ENCODE measurements around the gene GRM5. TPM values are rescaled to one million over a fixed set of nuclear protein-coding genes. Genes with fewer than 3 reads are reported as not detected.
"Not testable (repeated sequence)": the region's sequence is repeated elsewhere in the genome, so short reads cannot be mapped to it uniquely, and the experiment has no call there.

GRM5 gene
- polyA plus RNA-seq, 1 donor from 2014 or later, result not detected

DNA sequence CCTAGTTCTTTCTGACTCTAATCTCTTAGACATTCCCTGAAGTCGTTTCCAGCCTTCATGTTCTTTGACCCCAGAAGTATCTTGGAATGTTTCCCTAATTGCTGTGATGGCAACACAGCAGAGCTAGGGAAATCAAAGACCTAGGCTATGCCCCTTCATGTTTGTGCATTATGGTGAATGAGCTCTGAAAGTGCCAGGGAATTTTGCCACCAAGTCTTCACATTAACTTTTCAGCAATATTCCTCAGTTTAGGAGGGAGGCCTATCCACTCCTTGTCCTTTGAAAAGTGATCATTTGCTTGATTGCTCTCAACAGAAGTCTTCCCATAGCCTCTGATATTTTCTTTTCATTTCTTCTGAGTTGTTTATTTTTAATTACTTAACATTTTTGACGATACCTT, 164.3 kb downstream of the GRM5 start:
- H3K36me3 Mint-ChIP-seq, H3K4me1 Mint-ChIP-seq, H3K9me3 Mint-ChIP-seq, H3K4me3 Mint-ChIP-seq, H3K27me3 Mint-ChIP-seq, H3K27ac Mint-ChIP-seq: not testable (repeated sequence)

- H3K27me3 Mint-ChIP-seq, H3K36me3 Mint-ChIP-seq, H3K4me1 Mint-ChIP-seq, H3K4me3 Mint-ChIP-seq: not testable (repeated sequence)
- peaks cover 3 to 16% (median 8%) of the 10 kb centered on the region in 3 donors for H3K9me3 Mint-ChIP-seq
- peak overlapping the region in 1 of 3 donors; percentile 43 for H3K27ac Mint-ChIP-seq
Observed at GRCh38 chr11:88888855-88889254, 176.9 kb downstream of the GRM5 start.

GRCh38 chr11:88886796-88887195, 179.0 kb downstream of the GRM5 start:
- no peaks in the 10 kb centered on the region for H3K27me3 Mint-ChIP-seq
- peaks cover 1% of the 10 kb centered on the region for H3K36me3 Mint-ChIP-seq
- H3K9me3 Mint-ChIP-seq, result peaks cover 8 to 21% (median 9%) of the 10 kb centered on the region in 3 donors
- H3K4me3 Mint-ChIP-seq, result no peak overlapping the region
- no peak overlapping the region for H3K27ac Mint-ChIP-seq
- no peaks in the 10 kb centered on the region for H3K4me1 Mint-ChIP-seq

GRCh38 chr11:88882800-88883199, 183.0 kb downstream of the GRM5 start:
- not testable (repeated sequence) for H3K27ac Mint-ChIP-seq, H3K27me3 Mint-ChIP-seq, H3K4me1 Mint-ChIP-seq, H3K36me3 Mint-ChIP-seq, H3K4me3 Mint-ChIP-seq
- peaks cover 8 to 21% (median 11%) of the 10 kb centered on the region in 3 donors for H3K9me3 Mint-ChIP-seq

- Mint-ChIP-seq H3K36me3 (no peaks in the 10 kb centered on the region), H3K4me1 (no peaks in the 10 kb centered on the region), H3K4me3 (no peak overlapping the region), H3K27ac (no peak overlapping the region), H3K27me3 (no peaks in the 10 kb centered on the region), H3K9me3 (peaks cover 4 to 10% (median 7%) of the 10 kb centered on the region in 3 donors)
Observed at GRCh38 chr11:88861618-88862017, 204.2 kb downstream of the GRM5 start.

DNA sequence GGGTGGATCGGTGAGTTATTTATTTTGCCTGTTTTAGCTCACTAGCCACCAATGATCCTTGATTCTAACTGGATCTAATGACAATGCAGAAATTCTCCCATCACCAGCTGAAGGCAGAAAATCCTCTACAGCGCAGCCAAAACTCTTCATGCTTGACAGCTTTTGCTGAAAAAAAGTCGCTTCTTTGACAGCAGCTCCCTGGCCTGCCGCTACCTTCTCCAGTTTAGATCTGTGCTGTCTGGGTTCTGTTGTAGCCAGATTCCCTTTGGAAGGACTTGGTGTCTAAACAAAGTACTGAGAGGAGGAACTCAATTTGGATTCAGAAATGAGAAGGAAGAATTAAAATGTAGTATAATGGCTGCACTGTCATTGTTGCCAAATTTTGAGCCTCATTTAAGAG, 205.4 kb downstream of the GRM5 start:
- not testable (repeated sequence) for H3K27me3 Mint-ChIP-seq, H3K27ac Mint-ChIP-seq, H3K4me1 Mint-ChIP-seq, H3K36me3 Mint-ChIP-seq, H3K4me3 Mint-ChIP-seq
- peaks cover 4 to 10% (median 7%) of the 10 kb centered on the region in 3 donors for H3K9me3 Mint-ChIP-seq

GRCh38 chr11:88853963-88854362, 211.8 kb downstream of the GRM5 start:
- not testable (repeated sequence) for H3K9me3 Mint-ChIP-seq, H3K4me3 Mint-ChIP-seq, H3K27ac Mint-ChIP-seq, H3K4me1 Mint-ChIP-seq, H3K36me3 Mint-ChIP-seq, H3K27me3 Mint-ChIP-seq

GRCh38 chr11:88851547-88851946, 214.2 kb downstream of the GRM5 start:
- not testable (repeated sequence) for H3K27ac Mint-ChIP-seq, H3K36me3 Mint-ChIP-seq, H3K4me1 Mint-ChIP-seq, H3K4me3 Mint-ChIP-seq, H3K27me3 Mint-ChIP-seq, H3K9me3 Mint-ChIP-seq

DNA sequence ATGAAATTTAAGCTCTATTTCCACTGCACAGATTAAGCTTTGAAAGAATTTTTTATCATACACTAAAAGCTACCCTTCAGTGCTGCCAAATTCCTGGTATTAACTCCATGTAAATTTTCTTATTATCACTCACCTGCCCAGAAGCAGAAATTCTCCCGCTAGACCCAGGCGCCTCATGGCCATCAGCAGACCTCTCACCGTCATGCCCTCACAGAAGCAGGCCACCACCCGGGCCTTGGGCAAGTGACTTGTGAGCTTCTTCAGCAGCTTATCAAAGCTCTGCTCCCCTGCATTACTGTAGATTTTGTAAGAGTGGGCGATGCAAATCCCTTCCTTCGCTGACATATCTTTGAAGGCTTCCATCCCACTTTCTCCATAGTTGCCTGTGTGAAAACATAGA, 216.0 kb downstream of the GRM5 start:
- H3K27ac Mint-ChIP-seq, H3K36me3 Mint-ChIP-seq, H3K4me3 Mint-ChIP-seq, H3K9me3 Mint-ChIP-seq, H3K4me1 Mint-ChIP-seq, H3K27me3 Mint-ChIP-seq: not testable (repeated sequence)

DNA sequence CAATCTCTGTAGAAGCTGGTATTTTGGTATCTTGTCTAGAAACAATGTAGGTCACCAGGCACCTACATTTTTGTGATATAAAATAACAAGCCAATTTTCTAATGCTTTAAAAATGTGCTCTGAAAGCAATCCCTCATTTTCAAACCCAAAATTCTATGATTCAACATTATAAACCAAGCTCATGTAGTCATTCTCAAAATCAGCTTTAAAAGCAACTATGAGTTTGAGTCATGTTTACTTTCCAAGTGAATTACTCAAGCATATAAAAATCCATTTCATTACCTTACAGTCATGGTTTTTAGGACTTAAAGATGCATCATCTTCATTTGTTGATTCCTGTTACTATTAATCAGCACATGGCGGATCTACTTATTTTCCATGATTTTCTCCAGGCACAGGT, 216.4 kb downstream of the GRM5 start:
- Mint-ChIP-seq H3K36me3 (no peaks in the 10 kb centered on the region), H3K4me3 (no peak overlapping the region), H3K4me1 (no peaks in the 10 kb centered on the region), H3K27ac (no peak overlapping the region), H3K9me3 (peaks cover 0 to 3% (median 0%) of the 10 kb centered on the region in 3 donors), H3K27me3 (no peaks in the 10 kb centered on the region)

DNA sequence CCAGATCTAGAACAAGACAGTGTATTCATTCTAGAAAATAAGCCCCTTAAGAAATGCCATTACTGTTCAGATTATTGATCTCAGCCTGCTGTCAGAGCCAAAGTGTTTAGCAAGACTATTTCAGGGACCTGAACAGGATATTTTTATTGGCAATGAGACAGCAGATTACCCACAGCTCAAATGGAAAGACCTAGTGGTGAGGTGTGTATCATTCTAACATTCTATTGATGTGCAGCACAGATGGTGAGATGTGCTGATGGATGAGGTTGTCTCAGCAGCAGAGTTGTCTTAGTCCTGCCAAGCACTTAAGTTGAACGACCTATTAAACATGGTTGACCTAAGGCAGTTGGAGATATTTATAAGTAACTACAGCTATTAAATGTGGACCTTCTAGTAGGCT, 219.5 kb downstream of the GRM5 start:
- not testable (repeated sequence) for H3K4me1 Mint-ChIP-seq, H3K27me3 Mint-ChIP-seq, H3K27ac Mint-ChIP-seq, H3K4me3 Mint-ChIP-seq, H3K36me3 Mint-ChIP-seq
- peaks cover 0 to 13% (median 0%) of the 10 kb centered on the region in 3 donors for H3K9me3 Mint-ChIP-seq

DNA sequence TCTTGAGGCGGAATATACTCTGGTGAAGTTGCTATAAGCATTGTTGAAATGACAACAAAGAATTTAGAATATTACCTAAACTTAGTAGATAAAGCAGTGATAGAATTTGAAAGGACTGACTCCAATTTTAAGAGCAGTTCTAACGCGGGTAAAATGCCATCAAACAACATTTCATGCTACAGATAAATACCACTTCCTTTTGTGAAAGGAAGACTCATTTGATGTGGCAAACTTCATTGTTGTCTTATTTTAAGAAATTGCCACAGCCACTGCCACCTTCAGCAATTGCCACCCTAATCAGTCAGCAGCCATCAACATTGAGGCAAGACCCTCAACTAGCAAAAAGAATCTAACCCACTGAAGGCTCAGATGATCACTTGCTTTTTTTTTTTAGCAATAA, 220.8 kb downstream of the GRM5 start:
- not testable (repeated sequence) for H3K4me3 Mint-ChIP-seq, H3K27ac Mint-ChIP-seq, H3K27me3 Mint-ChIP-seq, H3K4me1 Mint-ChIP-seq, H3K36me3 Mint-ChIP-seq
- H3K9me3 Mint-ChIP-seq, result peaks cover 0 to 15% (median 2%) of the 10 kb centered on the region in 3 donors

DNA sequence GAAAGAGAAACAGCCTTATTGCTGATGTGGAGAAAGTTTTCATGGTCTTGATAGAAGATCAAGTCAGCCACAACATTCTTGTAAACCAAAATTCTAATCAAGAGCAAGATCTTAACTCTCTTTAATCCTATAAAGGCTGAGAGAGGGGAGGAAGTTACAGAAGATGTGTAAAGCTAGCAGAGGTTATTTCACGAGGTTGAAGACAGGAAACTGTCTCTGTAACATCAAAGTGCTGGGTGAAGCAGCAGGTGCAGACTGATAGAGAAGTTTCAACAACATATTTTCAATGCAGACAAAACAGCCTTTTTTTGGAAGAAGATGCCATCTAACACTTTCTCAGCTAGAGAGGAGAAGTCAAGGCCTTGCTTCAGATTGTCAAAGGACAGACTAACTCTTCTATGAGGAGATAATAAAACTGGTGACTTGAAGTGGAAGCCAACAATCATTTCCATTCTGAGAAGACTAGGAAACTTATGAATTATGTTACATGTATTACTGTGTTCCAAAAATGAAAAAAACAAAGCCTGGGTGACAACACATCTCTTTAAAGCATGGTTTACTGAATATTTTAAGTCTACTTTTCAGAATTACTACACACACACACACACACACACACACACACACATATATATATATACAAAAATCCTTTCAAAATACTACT, 221.9 kb downstream of the GRM5 start:
- H3K9me3 Mint-ChIP-seq, result peaks cover 0 to 11% (median 2%) of the 10 kb centered on the region in 3 donors
- not testable (repeated sequence) for H3K4me3 Mint-ChIP-seq, H3K4me1 Mint-ChIP-seq, H3K27me3 Mint-ChIP-seq, H3K36me3 Mint-ChIP-seq, H3K27ac Mint-ChIP-seq

- not testable (repeated sequence) for H3K36me3 Mint-ChIP-seq, H3K27ac Mint-ChIP-seq, H3K4me3 Mint-ChIP-seq, H3K27me3 Mint-ChIP-seq, H3K4me1 Mint-ChIP-seq
- H3K9me3 Mint-ChIP-seq, result peaks cover 1 to 18% (median 2%) of the 10 kb centered on the region in 3 donors
Observed at GRCh38 chr11:88838139-88838538, 227.6 kb downstream of the GRM5 start.

- H3K4me3 Mint-ChIP-seq, H3K36me3 Mint-ChIP-seq, H3K27ac Mint-ChIP-seq, H3K9me3 Mint-ChIP-seq, H3K4me1 Mint-ChIP-seq, H3K27me3 Mint-ChIP-seq: not testable (repeated sequence)
Observed at GRCh38 chr11:88835709-88836108, 230.1 kb downstream of the GRM5 start.

DNA sequence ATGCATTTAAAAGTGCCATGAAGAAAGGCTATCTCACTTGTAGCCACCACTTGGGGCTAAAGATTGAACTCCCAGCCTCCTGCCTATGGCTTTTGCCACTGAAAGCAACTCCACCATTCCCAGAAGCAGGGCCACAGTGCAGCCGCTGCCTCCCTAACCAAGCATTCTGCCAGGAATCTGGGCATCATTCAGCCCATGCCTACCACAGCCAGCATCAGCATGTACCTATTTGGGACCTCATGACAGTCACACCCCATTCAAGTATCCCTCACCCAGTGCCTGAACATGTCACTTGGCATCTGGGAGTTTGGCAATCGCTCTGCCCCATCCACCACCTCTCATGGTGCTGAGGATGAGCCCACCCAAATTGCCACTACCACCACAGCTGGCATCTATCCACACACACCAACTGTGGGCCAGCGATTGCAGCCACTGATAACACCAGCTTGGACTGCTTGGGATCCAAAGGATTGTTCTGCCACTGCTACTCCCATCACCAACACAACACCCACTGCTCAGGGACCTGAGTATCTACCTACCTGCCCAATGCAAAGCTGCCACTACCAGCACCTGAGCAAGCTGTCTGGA, 234.4 kb downstream of the GRM5 start:
- Mint-ChIP-seq H3K4me3 (no peak overlapping the region), H3K27ac (no peak overlapping the region), H3K27me3 (no peaks in the 10 kb centered on the region), H3K36me3 (no peaks in the 10 kb centered on the region), H3K4me1 (no peaks in the 10 kb centered on the region), H3K9me3 (peaks cover 0 to 12% (median 3%) of the 10 kb centered on the region in 3 donors)

All from IgD-negative memory B cell (primary cell).